NCI-H1105 treated with DMSO at 0.1 percent for 48 hours (cell line): ENCODE results near the gene TAP1.

Experiments
- DNase-seq: peaks from one replicate; lab custom pipeline; 2025; lab: John Stamatoyannopoulos, UW

TAP1 gene

GRCh38 chr6:32860674-32861073, 7.2 kb upstream of the TAP1 start:
- DNase-seq: no peak

- no peak for DNase-seq
Measured at GRCh38 chr6:32858194-32858593, 4.7 kb upstream of the TAP1 start.

- DNase-seq: no peak
Measured at GRCh38 chr6:32857156-32857891, 3.8 kb upstream of the TAP1 start.

- DNase-seq: no peak
Measured at GRCh38 chr6:32855467-32856174, 2.1 kb upstream of the TAP1 start.

- DNase-seq: no peak
Measured at GRCh38 chr6:32854376-32855178, 1.1 kb upstream of the TAP1 start.

- DNase-seq: peak; percentile 50
Measured at GRCh38 chr6:32852844-32853540, 512 bp downstream of the TAP1 start.

GRCh38 chr6:32852018-32852843, 1.3 kb downstream of the TAP1 start:
- no peak for DNase-seq

- no peak for DNase-seq
Measured at GRCh38 chr6:32851025-32851424, 2.5 kb downstream of the TAP1 start.

GRCh38 chr6:32849126-32849525, 4.4 kb downstream of the TAP1 start:
- DNase-seq: no peak

- DNase-seq: no peak
Measured at GRCh38 chr6:32847795-32848194, 5.7 kb downstream of the TAP1 start.

GRCh38 chr6:32847004-32847403, 6.5 kb downstream of the TAP1 start:
- no peak for DNase-seq

GRCh38 chr6:32845384-32845884, 8.1 kb downstream of the TAP1 start:
- no peak for DNase-seq

- DNase-seq: no peak
Measured at GRCh38 chr6:32844839-32845383, 8.6 kb downstream of the TAP1 start.

- DNase-seq: peak; percentile 97
Measured at GRCh38 chr6:32843979-32844838, 9.3 kb downstream of the TAP1 start, which contains the start of gene PSMB8. PSMB8 (minus strand) TSS chr6:32844047; CDS start chr6:32843996, 51 bp downstream.

GRCh38 chr6:32843331-32843978, 10.0 kb downstream of the TAP1 start:
- DNase-seq: no peak

GRCh38 chr6:32842690-32843089, 10.8 kb downstream of the TAP1 start:
- DNase-seq: no peak

- DNase-seq: no peak
Measured at GRCh38 chr6:32842021-32842650, 11.4 kb downstream of the TAP1 start.

- no peak for DNase-seq
Measured at GRCh38 chr6:32840604-32841246, 12.8 kb downstream of the TAP1 start.
